ENCODE measurements around the gene AVPI1.

Gene AVPI1, protein sequence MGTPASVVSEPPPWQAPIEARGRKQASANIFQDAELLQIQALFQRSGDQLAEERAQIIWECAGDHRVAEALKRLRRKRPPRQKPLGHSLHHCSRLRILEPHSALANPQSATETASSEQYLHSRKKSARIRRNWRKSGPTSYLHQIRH

DNA sequence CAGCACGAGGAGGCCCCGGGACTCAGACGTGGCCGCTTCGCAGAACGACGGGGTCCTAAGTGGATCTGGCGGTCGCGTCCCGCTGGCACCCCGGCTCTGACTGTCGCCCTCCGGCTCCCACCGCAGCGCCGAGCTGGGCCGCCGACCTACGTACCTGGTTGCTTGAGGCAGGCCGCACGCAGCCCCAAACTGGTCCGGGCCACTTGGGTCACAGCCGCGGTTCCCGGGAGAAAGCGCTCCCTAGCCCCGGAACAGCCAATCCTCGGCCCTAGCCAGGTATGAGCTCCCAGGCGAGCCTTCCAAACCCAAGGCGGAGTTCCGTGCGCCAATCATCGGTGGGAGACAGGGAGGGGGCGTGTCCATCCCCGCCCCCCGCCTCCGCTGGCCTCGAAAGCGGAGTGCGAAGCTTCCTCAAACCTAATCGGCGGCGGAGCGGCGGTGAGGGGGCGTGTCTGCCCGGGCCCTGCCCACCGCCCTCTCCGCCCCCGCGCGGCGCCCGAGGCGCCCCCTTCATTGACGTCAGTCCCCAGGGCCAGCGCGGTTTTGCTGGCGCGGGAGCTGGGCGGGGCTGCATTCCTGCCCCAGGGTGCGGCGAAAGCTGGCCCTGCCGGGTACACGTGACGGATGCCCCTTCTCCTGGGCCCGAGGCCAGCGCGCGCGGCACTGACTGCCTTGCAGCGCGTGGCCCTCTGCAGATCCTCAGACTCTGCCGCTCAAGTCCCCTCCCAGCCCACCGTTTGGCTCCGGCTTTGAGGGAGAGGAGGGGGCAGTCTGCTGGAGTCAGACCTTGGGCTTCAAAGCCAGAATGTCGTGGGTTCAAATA is at the start of gene AVPI1:
AVPI1 (minus strand) TSS at position 280 of the 823 bp plus-strand sequence. CDS start 7,336 bp downstream, outside the sequence.
- Histone ChIP-seq H3K4me1 (ENCODE audit: low read length) (peaks cover 9% of the 10 kb centered on the region), H3K27ac (ENCODE audit: low read length) (no peak within 1 kb of the TSS), H3K4me2 (ENCODE audit: low read length) (peak within 1 kb of the TSS; percentile 95), H2AFZ (ENCODE audit: low read depth, low read length) (peak within 1 kb of the TSS; percentile 96), H3K27me3 (ENCODE audit: low read depth, low read length) (no peaks in the 10 kb centered on the region), H3K79me2 (ENCODE audit: low read length) (no peaks in the 10 kb centered on the region), H3K36me3 (replicated peaks; ENCODE audit: low read depth, low read length) (no peaks in the 10 kb centered on the region), H3K4me3 (ENCODE audit: low read length) (peak within 1 kb of the TSS; percentile 80), H3K9ac (ENCODE audit: low read length) (peak within 1 kb of the TSS; percentile 74), H3K9me3 (ENCODE audit: insufficient read depth, low read length) (no peaks in the 10 kb centered on the region), H4K20me1 (ENCODE audit: insufficient read depth, low read length) (no peaks in the 10 kb centered on the region)
- TF ChIP-seq, protein P1, sequence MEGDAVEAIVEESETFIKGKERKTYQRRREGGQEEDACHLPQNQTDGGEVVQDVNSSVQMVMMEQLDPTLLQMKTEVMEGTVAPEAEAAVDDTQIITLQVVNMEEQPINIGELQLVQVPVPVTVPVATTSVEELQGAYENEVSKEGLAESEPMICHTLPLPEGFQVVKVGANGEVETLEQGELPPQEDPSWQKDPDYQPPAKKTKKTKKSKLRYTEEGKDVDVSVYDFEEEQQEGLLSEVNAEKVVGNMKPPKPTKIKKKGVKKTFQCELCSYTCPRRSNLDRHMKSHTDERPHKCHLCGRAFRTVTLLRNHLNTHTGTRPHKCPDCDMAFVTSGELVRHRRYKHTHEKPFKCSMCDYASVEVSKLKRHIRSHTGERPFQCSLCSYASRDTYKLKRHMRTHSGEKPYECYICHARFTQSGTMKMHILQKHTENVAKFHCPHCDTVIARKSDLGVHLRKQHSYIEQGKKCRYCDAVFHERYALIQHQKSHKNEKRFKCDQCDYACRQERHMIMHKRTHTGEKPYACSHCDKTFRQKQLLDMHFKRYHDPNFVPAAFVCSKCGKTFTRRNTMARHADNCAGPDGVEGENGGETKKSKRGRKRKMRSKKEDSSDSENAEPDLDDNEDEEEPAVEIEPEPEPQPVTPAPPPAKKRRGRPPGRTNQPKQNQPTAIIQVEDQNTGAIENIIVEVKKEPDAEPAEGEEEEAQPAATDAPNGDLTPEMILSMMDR (IDR thresholded peaks at IDR 0.05; ENCODE audit: low read depth, low read length) = no peak
- TF ChIP-seq EZH2phosphoT487 (IDR thresholded peaks at IDR 0.05; ENCODE audit: low read depth) = no peak

DNA sequence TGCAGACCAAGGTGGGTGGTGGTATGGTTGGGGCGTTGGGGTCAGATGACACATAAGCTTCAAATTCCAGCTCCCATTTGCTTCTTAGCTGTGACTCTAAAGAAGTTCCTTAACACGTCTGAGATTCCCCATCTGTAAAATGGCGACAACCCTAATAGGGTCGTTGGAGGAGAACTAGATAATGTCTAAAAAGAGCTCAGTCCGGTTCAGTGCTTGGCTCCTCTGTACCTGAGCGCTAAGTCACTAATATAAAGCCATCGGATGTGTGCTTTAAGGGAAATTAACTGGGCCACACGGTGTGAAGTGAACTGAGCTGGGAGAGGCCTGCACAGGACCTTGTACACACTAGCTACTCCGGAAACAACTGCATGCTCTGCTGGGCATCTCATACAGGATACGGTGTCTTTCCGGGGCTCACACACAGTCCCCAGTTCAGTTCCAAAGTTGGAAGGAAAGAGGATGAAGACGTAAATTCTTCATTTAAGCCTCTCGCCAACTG is 49.4 kb upstream of the AVPI1 start:
- no peak for TF ChIP-seq EZH2phosphoT487 (IDR thresholded peaks at IDR 0.05; ENCODE audit: low read depth)
- TF ChIP-seq, protein P1 (IDR thresholded peaks at IDR 0.05; ENCODE audit: low read depth, low read length) = no peak
- H3K79me2 ChIP-seq (ENCODE audit: low read length) = peaks cover 33% of the 10 kb centered on the region
- H3K4me2 ChIP-seq (ENCODE audit: low read length) = peak overlapping the region; percentile 70
- H3K9me3 ChIP-seq (ENCODE audit: insufficient read depth, low read length) = no peaks in the 10 kb centered on the region
- no peak overlapping the region for H3K27ac ChIP-seq (ENCODE audit: low read length)
- peaks cover 6% of the 10 kb centered on the region for H3K36me3 ChIP-seq (replicated peaks; ENCODE audit: low read depth, low read length)
- H3K4me3 ChIP-seq (ENCODE audit: low read length) = peak overlapping the region; percentile 94
- peak overlapping the region; percentile 95 for H2AFZ ChIP-seq (ENCODE audit: low read depth, low read length)
- peak overlapping the region; percentile 29; the same call in 1 of the 2 replicates for H3K9ac ChIP-seq (ENCODE audit: low read length)
- H3K27me3 ChIP-seq (ENCODE audit: low read depth, low read length) = no peaks in the 10 kb centered on the region
- H4K20me1 ChIP-seq (ENCODE audit: insufficient read depth, low read length) = 0 out of 2 replicates have a peak, but pooled peaks cover 4% of the 10 kb centered on the region
- peaks cover 15% of the 10 kb centered on the region for H3K4me1 ChIP-seq (ENCODE audit: low read length)

DNA sequence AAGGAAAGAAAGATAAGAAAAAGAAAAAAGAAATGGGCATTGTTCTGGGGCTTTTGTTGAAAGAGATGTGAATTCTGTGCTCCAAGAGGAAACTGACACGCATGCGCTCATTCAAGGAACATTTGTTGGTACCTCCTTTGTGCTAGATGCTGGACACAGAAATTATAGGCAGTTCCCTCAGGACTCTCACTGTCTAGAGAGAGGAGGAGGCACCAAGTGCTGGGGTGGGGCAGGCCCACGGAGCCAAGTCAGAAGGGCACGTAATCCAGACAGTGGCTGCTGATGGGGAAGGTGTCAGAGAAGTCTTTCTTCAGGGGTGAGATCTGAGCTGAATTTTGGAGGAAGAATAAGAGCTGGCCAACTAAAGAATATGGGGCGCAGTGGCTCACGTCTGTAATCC is 47.0 kb upstream of the AVPI1 start:
- Histone ChIP-seq H3K27me3 (ENCODE audit: low read depth, low read length) (no peaks in the 10 kb centered on the region), H3K9ac (ENCODE audit: low read length) (no peak overlapping the region), H3K27ac (ENCODE audit: low read length) (no peak overlapping the region), H3K9me3 (ENCODE audit: insufficient read depth, low read length) (no peaks in the 10 kb centered on the region), H3K4me3 (ENCODE audit: low read length) (no peak overlapping the region), H3K4me1 (ENCODE audit: low read length) (peaks cover 16% of the 10 kb centered on the region), H2AFZ (ENCODE audit: low read depth, low read length) (no peak overlapping the region), H3K36me3 (replicated peaks; ENCODE audit: low read depth, low read length) (no peaks in the 10 kb centered on the region), H3K79me2 (ENCODE audit: low read length) (peaks cover 18% of the 10 kb centered on the region), H4K20me1 (ENCODE audit: insufficient read depth, low read length) (0 out of 2 replicates have a peak, but pooled peaks cover 4% of the 10 kb centered on the region), H3K4me2 (ENCODE audit: low read length) (no peak overlapping the region)
- TF ChIP-seq, protein P1 (IDR thresholded peaks at IDR 0.05; ENCODE audit: low read depth, low read length) = no peak
- no peak for TF ChIP-seq EZH2phosphoT487 (IDR thresholded peaks at IDR 0.05; ENCODE audit: low read depth)

DNA sequence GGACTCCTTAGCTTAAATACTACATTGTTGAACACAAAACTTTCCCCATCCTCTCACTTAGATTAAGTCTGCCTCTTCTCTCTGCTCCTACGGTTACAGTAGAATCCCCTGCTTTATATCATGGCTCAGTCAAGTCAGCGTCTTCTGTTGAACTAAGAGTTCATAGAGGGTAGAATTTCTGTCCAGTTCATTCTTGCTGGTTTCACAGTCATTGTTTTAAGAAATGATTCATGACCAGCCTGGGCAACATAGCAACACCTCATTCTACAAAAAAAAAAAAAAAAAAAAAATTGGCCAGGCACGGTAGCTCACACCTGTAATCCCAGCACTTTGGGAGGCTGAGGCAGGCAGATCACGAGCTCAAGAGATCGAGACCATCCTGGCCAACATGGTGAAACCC is 46.2 kb upstream of the AVPI1 start:
- no peak overlapping the region for H3K27ac ChIP-seq (ENCODE audit: low read length)
- H3K36me3 ChIP-seq (replicated peaks; ENCODE audit: low read depth, low read length) = no peaks in the 10 kb centered on the region
- TF ChIP-seq, protein P1 (IDR thresholded peaks at IDR 0.05; ENCODE audit: low read depth, low read length) = no peak
- no peak for TF ChIP-seq EZH2phosphoT487 (IDR thresholded peaks at IDR 0.05; ENCODE audit: low read depth)
- 0 out of 2 replicates have a peak, but pooled peaks cover 4% of the 10 kb centered on the region for H4K20me1 ChIP-seq (ENCODE audit: insufficient read depth, low read length)
- peaks cover 14% of the 10 kb centered on the region for H3K4me1 ChIP-seq (ENCODE audit: low read length)
- no peak overlapping the region for H3K9ac ChIP-seq (ENCODE audit: low read length)
- H3K27me3 ChIP-seq (ENCODE audit: low read depth, low read length) = no peaks in the 10 kb centered on the region
- H2AFZ ChIP-seq (ENCODE audit: low read depth, low read length) = no peak overlapping the region
- H3K9me3 ChIP-seq (ENCODE audit: insufficient read depth, low read length) = no peaks in the 10 kb centered on the region
- H3K4me3 ChIP-seq (ENCODE audit: low read length) = no peak overlapping the region
- no peak overlapping the region for H3K4me2 ChIP-seq (ENCODE audit: low read length)
- H3K79me2 ChIP-seq (ENCODE audit: low read length) = peaks cover 13% of the 10 kb centered on the region

Measured in OCI-LY3 (cell line).